Left lung (tissue), 10 donors: ENCODE data around the gene MMP2. TPM values are rescaled to one million over a fixed set of nuclear protein-coding genes. Genes with fewer than 3 reads are reported as not detected.

Source experiments
- ATAC-seq: fragments of 200-7000 bp; cut with Tn5 transposase; one replicate; pipeline ENCODE4 v1.9.1; 2020; ENCODE audit warnings: moderate library complexity
- DNase-seq, 4 donors: peaks; one replicate each; pipeline ENCODE4 v3.0.0-alpha.2; 2013 to 2020
- H3K27ac ChIP-seq, 2 donors: fragments of 200-600 bp; sonication (generic) in 1 of 2; one replicate each; pipeline versions ENCODE4 v1.5.0 to v1.8.0; 2020 to 2021
- H3K27me3 ChIP-seq, 2 donors: fragments of 200-600 bp; sonication (generic) in 1 of 2; one replicate each; pipeline versions ENCODE4 v1.5.0 to v1.8.0; 2020 to 2021
- H3K36me3 ChIP-seq, 2 donors: fragments of 200-600 bp; sonication (generic) in 1 of 2; one replicate each; pipeline versions ENCODE4 v1.5.0 to v1.8.0; 2020 to 2021
- H3K4me1 ChIP-seq, 2 donors: fragments of 200-600 bp; one replicate each; pipeline ENCODE4 v1.8.0; 2021
- H3K4me3 ChIP-seq, 2 donors: fragments of 200-600 bp; sonication (generic) in 1 of 2; one replicate each; pipeline versions ENCODE4 v1.5.0 to v1.8.0; 2020 to 2021; ENCODE audit warnings: mild to moderate bottlenecking in 1 of 2
- H3K9me3 ChIP-seq, 2 donors: fragments of 200-600 bp; sonication (generic) in 1 of 2; one replicate each; pipeline versions ENCODE4 v1.5.0 to v1.8.0; 2020 to 2021
- intact Hi-C, 2 donors: fragments of 100-400 bp; cut with DNase I; formaldehyde crosslinking; loops; one replicate each; pipeline versions ENCODE4 v1.11.2 to v1.14.2; 2022
- polyA plus RNA-seq, 6 donors: library from polyadenylated mRNA; unstranded; fragments of 120-200 nt; gene quantifications; one replicate each; pipeline ENCODE4 v1.2.1, GENCODE V29; 2013; ENCODE audit not compliant: insufficient read length in 6 of 6
- total RNA-seq, 2 donors: library from RNA; stranded (reverse); fragmentation: NEBNext Ultra II Directional; extraction: Animal tissue kit (Norgen Biotek cat#: 25700); gene quantifications; one replicate each; pipeline ENCODE4 v1.2.1, GENCODE V29; 2021
- TF ChIP-seq, protein P1 (sequence below), 2 donors: fragments of 200-600 bp; sonication (generic) in 1 of 2; IDR thresholded peaks; one replicate each; pipeline versions ENCODE4 v1.5.0 to v1.8.0; 2021; ENCODE audit warnings: antibody characterized with exemption in 2 of 2
- donor health status: DM: no; HTN: yes; CAD: no.
- donor health status: DM: no; HTN: no; CAD: no.

MMP2 gene
- total and polyA plus RNA-seq, 8 donors = 300 to 677 (median 603) TPM

- DNase-seq = no peak
- peaks cover 0 to 6% of the 10 kb centered on the region in 2 donors for H3K4me1 ChIP-seq
- intact Hi-C loops = no loop called here
- H3K27me3 ChIP-seq = no peaks in the 10 kb centered on the region
- H3K27ac ChIP-seq = no peak overlapping the region
- H3K36me3 ChIP-seq = no peaks in the 10 kb centered on the region
- H3K4me3 ChIP-seq = no peak overlapping the region
- no peak for ATAC-seq
- H3K9me3 ChIP-seq = no peaks in the 10 kb centered on the region
- TF ChIP-seq, protein P1, sequence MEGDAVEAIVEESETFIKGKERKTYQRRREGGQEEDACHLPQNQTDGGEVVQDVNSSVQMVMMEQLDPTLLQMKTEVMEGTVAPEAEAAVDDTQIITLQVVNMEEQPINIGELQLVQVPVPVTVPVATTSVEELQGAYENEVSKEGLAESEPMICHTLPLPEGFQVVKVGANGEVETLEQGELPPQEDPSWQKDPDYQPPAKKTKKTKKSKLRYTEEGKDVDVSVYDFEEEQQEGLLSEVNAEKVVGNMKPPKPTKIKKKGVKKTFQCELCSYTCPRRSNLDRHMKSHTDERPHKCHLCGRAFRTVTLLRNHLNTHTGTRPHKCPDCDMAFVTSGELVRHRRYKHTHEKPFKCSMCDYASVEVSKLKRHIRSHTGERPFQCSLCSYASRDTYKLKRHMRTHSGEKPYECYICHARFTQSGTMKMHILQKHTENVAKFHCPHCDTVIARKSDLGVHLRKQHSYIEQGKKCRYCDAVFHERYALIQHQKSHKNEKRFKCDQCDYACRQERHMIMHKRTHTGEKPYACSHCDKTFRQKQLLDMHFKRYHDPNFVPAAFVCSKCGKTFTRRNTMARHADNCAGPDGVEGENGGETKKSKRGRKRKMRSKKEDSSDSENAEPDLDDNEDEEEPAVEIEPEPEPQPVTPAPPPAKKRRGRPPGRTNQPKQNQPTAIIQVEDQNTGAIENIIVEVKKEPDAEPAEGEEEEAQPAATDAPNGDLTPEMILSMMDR (IDR thresholded peaks at IDR 0.05) = no peak
Measured at GRCh38 chr16:55491691-55492090, 12.7 kb downstream of the MMP2 start.

DNA sequence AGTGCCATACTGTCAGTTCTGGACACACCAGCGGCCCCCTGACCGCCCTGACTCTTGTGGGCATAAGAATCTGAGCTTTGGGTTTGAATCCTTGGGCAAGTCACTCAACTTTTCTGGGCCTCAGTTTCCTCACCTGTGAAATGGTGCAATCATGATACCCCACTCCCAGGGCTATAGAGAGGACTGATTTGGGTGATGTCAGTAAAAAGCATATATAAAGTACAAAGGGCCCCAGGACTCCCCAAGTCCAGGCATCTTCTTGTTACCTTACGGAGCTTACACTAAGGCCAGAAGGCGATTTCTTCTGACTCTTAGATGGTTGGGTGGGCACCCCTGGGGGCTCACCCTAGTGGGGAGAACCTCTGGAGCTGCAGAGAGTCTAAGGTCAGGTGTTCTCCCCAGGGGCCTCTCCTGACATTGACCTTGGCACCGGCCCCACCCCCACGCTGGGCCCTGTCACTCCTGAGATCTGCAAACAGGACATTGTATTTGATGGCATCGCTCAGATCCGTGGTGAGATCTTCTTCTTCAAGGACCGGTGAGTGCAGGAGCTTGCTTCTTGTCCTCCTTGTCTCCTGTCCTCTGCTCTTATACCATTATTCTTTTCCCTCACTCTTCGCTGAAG is 13.9 kb downstream of the MMP2 start:
- Histone ChIP-seq H3K36me3 (no peaks in the 10 kb centered on the region), H3K9me3 (no peaks in the 10 kb centered on the region), H3K4me3 (no peak overlapping the region), H3K4me1 (peaks cover 0 to 6% of the 10 kb centered on the region in 2 donors), H3K27ac (no peak overlapping the region), H3K27me3 (no peaks in the 10 kb centered on the region)
- intact Hi-C loops = no loop called here
- TF ChIP-seq, protein P1 (IDR thresholded peaks at IDR 0.05) = no peak
- no peak for DNase-seq
- no peak for ATAC-seq

DNA sequence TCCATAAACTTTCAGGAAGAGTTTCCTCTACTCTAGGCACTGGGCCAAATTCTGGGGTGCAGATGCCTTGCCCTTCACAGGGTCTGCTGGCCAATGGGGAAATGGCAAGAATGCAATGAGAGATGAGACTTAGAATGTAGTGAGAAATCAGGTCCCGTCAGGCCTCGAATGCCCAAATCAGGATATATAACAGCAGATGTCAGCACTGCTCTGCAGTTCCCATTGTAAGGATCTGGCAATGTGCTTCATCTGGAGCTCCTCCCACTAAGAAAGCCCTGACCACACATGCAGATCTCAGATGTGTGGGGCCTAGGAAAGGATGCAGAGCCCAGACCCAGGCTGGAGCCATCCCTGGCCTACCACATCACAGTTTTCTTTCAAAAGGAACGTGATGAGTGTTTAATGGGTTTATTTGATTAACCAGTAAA is 16.0 kb downstream of the MMP2 start:
- DNase-seq (peak in 2 of 4 donors; percentile 85 to 92), ATAC-seq (peak; percentile 78)
- Histone ChIP-seq H3K9me3 (no peaks in the 10 kb centered on the region), H3K27ac (no peak overlapping the region), H3K36me3 (no peaks in the 10 kb centered on the region), H3K27me3 (no peaks in the 10 kb centered on the region), H3K4me1 (peaks cover 0 to 6% of the 10 kb centered on the region in 2 donors), H3K4me3 (no peak overlapping the region)
- TF ChIP-seq, protein P1 (IDR thresholded peaks at IDR 0.05) = no peak
- intact Hi-C loops = no loop called here

GRCh38 chr16:55495616-55496289 is 16.8 kb downstream of the MMP2 start:
- ATAC-seq = peak; percentile 81
- peak in 1 of 4 donors; percentile 53 for DNase-seq
- intact Hi-C loops = no loop called here
- TF ChIP-seq, protein P1 (IDR thresholded peaks at IDR 0.05) = no peak
- no peaks in the 10 kb centered on the region for H3K36me3 ChIP-seq
- H3K27me3 ChIP-seq = no peaks in the 10 kb centered on the region
- no peaks in the 10 kb centered on the region for H3K9me3 ChIP-seq
- H3K27ac ChIP-seq = peak overlapping the region in 1 of 2 donors; percentile 48
- no peak overlapping the region for H3K4me3 ChIP-seq
- peaks cover 4 to 6% of the 10 kb centered on the region in 2 donors for H3K4me1 ChIP-seq

DNA sequence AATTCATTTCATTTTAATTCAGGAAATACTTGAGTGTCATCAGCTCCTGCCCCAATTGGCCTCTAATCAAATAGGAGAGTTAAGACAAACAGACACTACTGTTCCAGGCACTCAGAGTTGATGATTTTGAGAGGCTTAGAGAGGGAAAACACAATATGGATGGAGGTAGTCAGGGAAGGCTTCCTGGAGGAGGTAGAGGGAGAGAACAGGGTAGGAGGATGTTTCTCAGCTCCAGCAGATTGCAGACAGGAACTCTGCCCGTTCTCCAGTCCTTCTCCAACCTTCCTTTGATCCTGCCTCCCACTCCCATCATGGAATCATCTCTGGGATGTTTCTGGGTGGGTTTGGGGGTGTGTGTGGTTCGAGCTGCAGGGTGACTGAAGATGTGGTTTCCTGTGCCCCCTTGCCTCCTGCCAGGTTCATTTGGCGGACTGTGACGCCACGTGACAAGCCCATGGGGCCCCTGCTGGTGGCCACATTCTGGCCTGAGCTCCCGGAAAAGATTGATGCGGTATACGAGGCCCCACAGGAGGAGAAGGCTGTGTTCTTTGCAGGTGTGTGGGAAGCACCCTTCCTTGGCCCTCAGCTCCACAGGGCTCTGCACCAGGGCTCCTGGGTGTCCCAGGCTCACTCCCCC is 17.6 kb downstream of the MMP2 start:
- H3K4me1 ChIP-seq = peaks cover 9% of the 10 kb centered on the region in 2 donors
- DNase-seq (no peak), ATAC-seq (peak; percentile 4)
- peak overlapping the region in 1 of 2 donors; percentile 48 for H3K27ac ChIP-seq
- H3K36me3 ChIP-seq = no peaks in the 10 kb centered on the region
- TF ChIP-seq, protein P1 (IDR thresholded peaks at IDR 0.05) = no peak
- intact Hi-C loops = no loop called here
- H3K27me3 ChIP-seq = no peaks in the 10 kb centered on the region
- H3K9me3 ChIP-seq = no peaks in the 10 kb centered on the region
- no peak overlapping the region for H3K4me3 ChIP-seq
